GM23248 (cell line): ENCODE measurements around the gene TSEN54. TPM values are rescaled to one million over a fixed set of nuclear protein-coding genes. Genes with fewer than 3 reads are reported as not detected.

Experiments
- DNase-seq: peaks from one replicate; pipeline ENCODE4 v3.0.0-alpha.2; 2015
- H2AFZ ChIP-seq: fragments of 200-600 bp; sonication (generic); 2 replicates; pipeline ENCODE4 v1.6.1; 2016; ENCODE audit warnings: antibody characterized with exemption
- H3F3A ChIP-seq: fragments of 200-600 bp; sonication (generic); 2 replicates; pipeline ENCODE4 v1.6.1; 2016; ENCODE audit warnings: mild to moderate bottlenecking, antibody characterized with exemption, mixed run types; ENCODE audit not compliant: insufficient read depth
- H3K27ac ChIP-seq: fragments of 200-600 bp; sonication (generic); 2 replicates; pipeline ENCODE4 v1.5.1; 2016; ENCODE audit warnings: mild to moderate bottlenecking
- H3K27me3 ChIP-seq: fragments of 200-600 bp; sonication (generic); replicated peaks from 2 replicates; pipeline ENCODE4 v1.6.1; 2016; ENCODE audit warnings: mild to moderate bottlenecking; ENCODE audit not compliant: insufficient read depth
- H3K36me3 ChIP-seq: fragments of 200-600 bp; sonication (generic); 2 replicates; pipeline ENCODE4 v1.6.1; 2016; ENCODE audit warnings: low read depth, mild to moderate bottlenecking
- H3K4me1 ChIP-seq: fragments of 200-600 bp; sonication (generic); 2 replicates; pipeline ENCODE4 v1.6.1; 2016; ENCODE audit warnings: mild to moderate bottlenecking; ENCODE audit not compliant: insufficient read depth
- H3K4me2 ChIP-seq: fragments of 200-600 bp; sonication (generic); one replicate; pipeline ENCODE4 v1.6.1; 2016; ENCODE audit warnings: mild to moderate bottlenecking; ENCODE audit not compliant: unreplicated experiment
- H3K4me3 ChIP-seq: fragments of 200-600 bp; sonication (generic); 2 replicates; pipeline ENCODE4 v1.5.1; 2016; ENCODE audit warnings: mild to moderate bottlenecking
- H3K79me2 ChIP-seq: fragments of 200-600 bp; sonication (generic); 2 replicates; pipeline ENCODE4 v1.6.1; 2016; ENCODE audit warnings: mild to moderate bottlenecking; ENCODE audit not compliant: insufficient read depth
- H3K9ac ChIP-seq: fragments of 200-600 bp; sonication (generic); 2 replicates; pipeline ENCODE4 v1.6.1; 2016; ENCODE audit warnings: mild to moderate bottlenecking
- H3K9me2 ChIP-seq: fragments of 200-600 bp; sonication (generic); 2 replicates; pipeline ENCODE4 v1.6.1; 2016; ENCODE audit warnings: mixed run types, mild to moderate bottlenecking, moderate library complexity; ENCODE audit not compliant: insufficient read depth
- H3K9me3 ChIP-seq: fragments of 200-600 bp; sonication (generic); one replicate; pipeline ENCODE4 v1.6.1; 2017; ENCODE audit warnings: low read depth
- H4K20me1 ChIP-seq: fragments of 200-600 bp; sonication (generic); 2 replicates; pipeline ENCODE4 v1.6.0; 2016; ENCODE audit not compliant: insufficient read depth
- EZH2 ChIP-seq: fragments of 200-600 bp; sonication (generic); IDR thresholded peaks from 2 replicates; pipeline ENCODE4 v1.6.1; 2018; ENCODE audit warnings: antibody characterized with exemption, mild to moderate bottlenecking; ENCODE audit not compliant: insufficient read depth, poor library complexity, severe bottlenecking
- EZH2phosphoT487 ChIP-seq: fragments of 200-600 bp; sonication (generic); IDR thresholded peaks from 2 replicates; pipeline ENCODE4 v1.6.1; 2018; ENCODE audit warnings: antibody characterized with exemption, moderate library complexity, mild to moderate bottlenecking, low read depth; ENCODE audit not compliant: insufficient read depth
- WGBS, 2 experiments: methylation state at CpG; one replicate each; pipeline ENCODE4 v1.1.6; 2015 to 2017; ENCODE audit warnings: low lambda C conversion rate in 2 of 2, low coverage in 1 of 2; ENCODE audit errors: missing lambda C conversion rate in 2 of 2; 5-methylcytosine and 5-hydroxymethylcytosine counted together
- in situ Hi-C: fragments of 300-500 bp; cut with MboI; formaldehyde crosslinking; loops from 2 replicates; pipeline ENCODE4 v1.15.0; 2020
- polyA plus RNA-seq: library from polyadenylated mRNA; unstranded; fragments of >200 nt; fragmentation: Nextera tagmentation; extraction: Ambion mirVana; gene quantifications from 2 replicates; pipeline ENCODE4 v1.2.1, GENCODE V29; 2016
- total RNA-seq: library from RNA; depleted of rRNA; stranded (reverse); fragments of >200 nt; shearing (Covaris generic); gene quantifications from 2 replicates; pipeline ENCODE4 v1.2.3, GENCODE V29; 2014

TSEN54 gene
- total and polyA plus RNA-seq, 2 experiments from 2014 or later, result 9.8 to 10.7 TPM

DNA sequence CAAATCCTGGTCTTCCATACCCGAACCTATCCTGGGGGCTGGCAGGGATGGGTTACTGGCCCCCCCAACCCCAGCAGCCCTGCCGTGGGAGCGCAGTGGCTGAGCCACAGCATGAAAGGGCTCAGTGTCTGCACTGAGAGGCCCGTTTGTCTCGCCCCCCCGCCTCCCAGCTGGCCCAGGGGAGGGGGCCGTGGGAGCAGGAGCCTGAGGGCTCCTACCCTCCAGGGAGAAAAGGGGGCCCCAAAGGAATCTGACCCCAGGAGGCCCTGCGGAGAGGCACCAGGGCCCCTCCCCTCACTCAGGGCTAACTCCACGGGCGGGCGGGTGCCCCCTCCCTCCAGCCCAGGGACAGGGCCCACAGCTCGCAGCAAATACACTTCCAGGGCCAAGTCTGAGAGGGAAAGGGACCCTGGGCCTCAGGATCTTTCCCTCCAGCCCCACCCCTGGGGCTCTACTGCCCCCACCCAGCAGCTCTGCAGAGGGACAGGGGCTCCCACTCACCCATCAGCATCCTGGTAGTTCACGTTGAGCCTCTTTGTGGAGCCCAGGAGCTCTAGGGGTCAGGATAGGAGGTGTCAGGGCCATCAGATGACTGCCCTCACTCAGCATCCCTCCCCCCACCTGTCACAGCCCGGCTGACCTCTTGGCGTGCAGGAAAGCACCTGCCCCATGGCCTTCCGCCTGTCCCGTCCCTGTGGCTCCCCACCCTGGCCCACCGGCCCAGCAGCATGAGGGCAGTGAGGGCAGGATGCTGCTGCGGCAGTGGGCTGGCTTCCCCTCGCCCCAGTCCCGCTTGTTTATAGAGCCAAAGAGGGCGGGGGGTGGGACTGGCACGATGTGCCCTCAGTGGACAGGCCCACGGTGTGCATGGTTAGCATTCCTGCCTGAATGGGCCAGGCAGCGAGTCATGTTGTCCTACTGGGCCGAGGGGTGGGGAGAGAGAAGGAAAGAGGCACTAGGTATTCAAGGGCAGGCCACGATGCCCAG lies 8.3 kb upstream of the TSEN54 start:
- DNase-seq, result no peak
- H3F3A ChIP-seq, result no peaks in the 10 kb centered on the region
- H3K9me2 ChIP-seq, result no peaks in the 10 kb centered on the region
- no peaks in the 10 kb centered on the region for H3K4me1 ChIP-seq
- no peak overlapping the region for H3K4me2 ChIP-seq
- TF ChIP-seq EZH2phosphoT487, result no peak
- no peak for TF ChIP-seq EZH2
- H3K4me3 ChIP-seq, result no peak overlapping the region
- no peak overlapping the region for H3K9ac ChIP-seq
- in situ Hi-C loops, result no loop called here
- no peak overlapping the region for H2AFZ ChIP-seq
- WGBS, 2 experiments, result 79 to 83% methylated on average over 22 to 25 of the region's 27 CpGs
- no peak overlapping the region for H3K27ac ChIP-seq
- no peaks in the 10 kb centered on the region for H3K36me3 ChIP-seq
- no peaks in the 10 kb centered on the region for H3K27me3 ChIP-seq
- H4K20me1 ChIP-seq, result no peaks in the 10 kb centered on the region
- no peaks in the 10 kb centered on the region for H3K9me3 ChIP-seq
- H3K79me2 ChIP-seq, result 0 out of 2 replicates have a peak, but pooled peaks cover 4% of the 10 kb centered on the region

DNA sequence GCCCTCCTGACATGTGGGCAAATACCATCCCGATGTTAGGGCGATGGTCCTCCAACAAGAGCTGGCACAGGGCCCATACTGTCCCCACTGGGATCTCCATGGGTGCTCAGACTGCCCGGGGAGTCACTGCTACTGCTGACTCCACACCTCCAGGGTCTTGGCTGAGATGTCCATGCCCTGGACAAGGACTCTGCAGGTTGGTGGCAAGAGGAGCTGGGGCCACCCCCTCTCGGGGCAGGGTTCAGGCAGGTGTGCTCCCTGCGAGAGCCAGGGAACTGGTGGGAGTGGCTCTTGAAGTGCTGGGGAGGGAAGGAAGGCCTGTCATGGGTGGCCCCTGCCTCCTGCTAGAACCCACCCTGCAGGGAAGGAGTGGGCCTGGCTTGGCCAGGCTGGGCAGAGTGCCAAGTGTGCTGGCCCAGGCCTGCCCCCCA lies 7.4 kb upstream of the TSEN54 start:
- Histone ChIP-seq H3K36me3 (no peaks in the 10 kb centered on the region), H3K9me2 (no peaks in the 10 kb centered on the region), H3F3A (no peaks in the 10 kb centered on the region), H3K27ac (no peak overlapping the region), H3K9me3 (no peaks in the 10 kb centered on the region), H3K9ac (no peak overlapping the region), H3K79me2 (0 out of 2 replicates have a peak, but pooled peaks cover 4% of the 10 kb centered on the region), H3K4me2 (no peak overlapping the region), H3K4me3 (no peak overlapping the region), H3K27me3 (no peaks in the 10 kb centered on the region), H4K20me1 (no peaks in the 10 kb centered on the region), H3K4me1 (no peaks in the 10 kb centered on the region), H2AFZ (no peak overlapping the region)
- in situ Hi-C loops, result no loop called here
- no peak for DNase-seq
- TF ChIP-seq EZH2 (no peak), EZH2phosphoT487 (no peak)
- WGBS, 2 experiments, result 87 to 90% methylated on average over 5 of the region's 5 CpGs

DNA sequence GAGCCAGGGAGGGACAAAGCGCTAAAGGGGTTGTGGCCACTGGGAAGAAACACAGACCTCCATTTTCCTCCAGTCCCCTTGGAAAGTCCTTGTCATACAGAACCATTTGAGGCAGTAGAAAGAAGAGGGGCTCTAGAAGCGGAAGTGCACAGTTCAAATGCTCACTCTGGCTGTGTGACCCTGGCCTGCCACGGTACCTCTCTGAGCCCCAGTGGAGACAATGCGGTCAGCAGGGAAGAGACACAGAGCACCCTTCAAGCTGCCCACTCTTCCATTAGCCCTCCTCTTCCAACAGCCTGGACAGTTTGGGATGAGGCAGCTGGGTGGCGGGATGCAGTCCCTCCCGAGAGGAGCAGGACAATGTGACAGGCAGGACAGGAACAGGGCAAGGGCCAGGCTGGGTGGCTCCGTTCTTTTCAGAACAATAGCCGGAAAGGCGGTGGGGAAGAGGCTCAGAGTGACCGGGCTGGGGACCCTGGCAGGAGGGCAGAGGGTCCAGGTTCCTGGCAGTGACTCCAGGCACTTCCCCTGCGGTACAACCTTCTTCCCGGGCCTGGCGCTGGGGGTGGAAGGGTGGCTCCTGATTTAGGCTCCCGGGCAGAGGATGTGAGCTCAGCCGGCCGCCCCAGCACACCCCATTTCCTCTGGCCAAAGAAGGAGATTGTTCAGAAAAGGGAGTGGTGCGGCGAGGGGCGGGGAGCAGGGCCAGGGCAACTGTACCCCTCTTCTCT lies 6.6 kb upstream of the TSEN54 start:
- Histone ChIP-seq H3K79me2 (0 out of 2 replicates have a peak, but pooled peaks cover 4% of the 10 kb centered on the region), H3K27ac (no peak overlapping the region), H3K9me2 (no peaks in the 10 kb centered on the region), H3F3A (no peaks in the 10 kb centered on the region), H4K20me1 (no peaks in the 10 kb centered on the region), H3K9me3 (no peaks in the 10 kb centered on the region), H2AFZ (no peak overlapping the region), H3K4me2 (no peak overlapping the region), H3K4me3 (no peak overlapping the region), H3K36me3 (no peaks in the 10 kb centered on the region), H3K27me3 (no peaks in the 10 kb centered on the region), H3K4me1 (no peaks in the 10 kb centered on the region), H3K9ac (no peak overlapping the region)
- no peak for DNase-seq
- in situ Hi-C loops, result loop anchor here (10.0 kb wide), 1 partner anchor 85 kb away; no protein-coding TSS in a partner anchor
- TF ChIP-seq EZH2phosphoT487 (no peak), EZH2 (no peak)
- WGBS, 2 experiments, result 89 to 92% methylated on average over 19 of the region's 19 CpGs

DNA sequence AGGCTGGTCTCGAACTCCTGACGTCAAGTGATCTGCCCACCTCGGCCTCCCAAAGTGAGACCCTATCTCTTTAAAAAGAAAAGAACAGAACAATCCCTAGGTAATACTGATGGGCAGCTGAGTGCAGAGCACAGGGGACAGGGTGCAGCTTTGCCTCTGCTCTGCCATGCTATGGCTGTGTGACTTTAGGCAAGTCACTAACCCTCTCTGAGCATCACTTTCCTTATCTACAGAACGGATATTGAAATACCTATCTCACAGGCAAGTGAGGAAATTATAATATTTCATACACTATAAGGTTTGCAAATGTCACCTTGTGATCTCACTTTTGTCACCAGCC lies 5.1 kb upstream of the TSEN54 start:
- Histone ChIP-seq H3K9me3 (no peaks in the 10 kb centered on the region), H3K36me3 (no peaks in the 10 kb centered on the region), H3K4me2 (no peak overlapping the region), H3K9ac (no peak overlapping the region), H3K4me1 (no peaks in the 10 kb centered on the region), H4K20me1 (no peaks in the 10 kb centered on the region), H3K4me3 (no peak overlapping the region), H2AFZ (no peak overlapping the region), H3K9me2 (no peaks in the 10 kb centered on the region), H3K27me3 (no peaks in the 10 kb centered on the region), H3K79me2 (0 out of 2 replicates have a peak, but pooled peaks cover 4% of the 10 kb centered on the region), H3K27ac (no peak overlapping the region), H3F3A (no peaks in the 10 kb centered on the region)
- in situ Hi-C loops, result loop anchor here (10.0 kb wide), 1 partner anchor 86 kb away; no protein-coding TSS in a partner anchor
- TF ChIP-seq EZH2 (no peak), EZH2phosphoT487 (no peak)
- no peak for DNase-seq
- WGBS, 2 experiments, result 98 to 99% methylated on average over 4 of the region's 4 CpGs
